GM19193 (cell line): ENCODE data around the gene DHRS3.

Experiments
- POLR2A ChIP-seq: IDR thresholded peaks from 4 replicates; pipeline ENCODE4 v1.6.1; 2011; ENCODE audit not compliant: insufficient read depth, insufficient read length; ENCODE audit errors: extremely low read depth

The DHRS3 gene

DNA sequence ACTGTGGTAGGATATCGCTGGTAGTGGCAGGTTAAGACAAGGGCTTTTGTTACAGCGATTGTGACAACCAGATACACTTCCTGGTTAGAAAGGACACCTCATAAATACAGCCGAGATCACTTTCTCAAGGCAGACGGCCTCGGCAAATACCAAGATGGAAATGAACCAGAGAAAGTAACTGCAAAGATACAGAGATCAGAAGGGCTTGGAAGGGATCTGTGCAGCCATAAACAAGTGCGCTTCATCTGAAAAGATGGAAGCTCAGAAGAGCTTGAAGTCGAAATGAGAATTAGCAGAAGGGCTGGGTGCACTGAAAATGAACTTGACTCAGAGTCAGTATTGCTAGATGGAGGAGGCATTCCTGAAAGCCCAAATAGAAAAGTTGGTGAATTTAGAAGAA is 7.1 kb downstream of the DHRS3 start:
- TF ChIP-seq POLR2A = no peak

DNA sequence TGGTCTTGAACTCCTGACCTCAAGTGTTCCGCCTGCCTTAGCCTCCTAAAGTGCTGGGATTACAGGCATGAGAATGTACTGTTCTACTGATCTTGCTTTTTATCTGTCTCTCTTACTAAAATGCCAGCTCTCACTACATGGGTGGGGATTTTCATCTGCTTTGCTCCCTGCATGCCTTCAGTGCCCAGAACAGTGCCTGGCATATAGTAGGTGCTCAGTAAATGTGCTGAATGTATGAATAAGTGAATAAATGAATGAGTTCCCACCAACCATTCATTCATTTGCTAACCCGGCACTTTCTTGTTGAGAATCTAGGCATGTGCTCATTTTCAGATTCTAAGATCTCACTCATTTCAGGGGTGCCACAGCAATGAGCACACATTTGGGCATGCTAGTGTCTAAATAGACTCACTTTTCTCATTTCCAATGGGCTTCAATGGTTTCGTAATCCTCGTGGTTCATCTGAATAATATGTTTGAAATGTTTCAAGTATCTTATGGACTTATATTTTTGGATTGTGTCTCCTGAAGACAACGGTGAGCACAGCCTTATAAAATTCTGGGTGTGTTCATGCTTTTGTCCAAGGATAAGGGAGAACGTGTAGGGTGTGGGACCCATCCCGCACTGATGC is 7.6 kb downstream of the DHRS3 start:
- no peak for TF ChIP-seq POLR2A

DNA sequence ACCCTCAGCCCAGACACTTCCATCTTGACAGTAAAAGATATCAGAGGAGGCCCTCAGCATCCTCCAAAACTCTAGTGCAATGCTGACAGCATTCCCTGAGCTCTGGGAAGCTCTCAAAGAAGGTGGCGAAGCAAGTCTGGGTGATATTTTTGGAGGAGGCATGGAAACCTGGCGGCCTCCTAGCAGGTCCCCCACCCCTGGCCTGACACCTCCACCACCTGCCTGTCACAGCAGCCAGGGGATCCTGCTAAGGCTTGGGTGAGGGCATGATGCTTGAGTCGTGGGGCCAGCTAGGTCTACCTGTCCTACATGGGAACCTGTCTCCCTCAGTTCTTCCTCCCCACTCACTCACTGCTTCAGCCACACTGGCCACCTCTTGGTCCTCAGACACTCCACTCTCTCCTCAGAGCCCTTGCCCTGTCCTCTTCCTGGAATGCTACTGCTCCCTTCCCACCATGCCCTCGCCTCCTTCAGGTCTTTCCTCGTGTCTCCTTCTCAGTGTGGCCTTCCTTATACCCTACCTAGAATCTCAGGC is 8.5 kb downstream of the DHRS3 start:
- no peak for TF ChIP-seq POLR2A

DNA sequence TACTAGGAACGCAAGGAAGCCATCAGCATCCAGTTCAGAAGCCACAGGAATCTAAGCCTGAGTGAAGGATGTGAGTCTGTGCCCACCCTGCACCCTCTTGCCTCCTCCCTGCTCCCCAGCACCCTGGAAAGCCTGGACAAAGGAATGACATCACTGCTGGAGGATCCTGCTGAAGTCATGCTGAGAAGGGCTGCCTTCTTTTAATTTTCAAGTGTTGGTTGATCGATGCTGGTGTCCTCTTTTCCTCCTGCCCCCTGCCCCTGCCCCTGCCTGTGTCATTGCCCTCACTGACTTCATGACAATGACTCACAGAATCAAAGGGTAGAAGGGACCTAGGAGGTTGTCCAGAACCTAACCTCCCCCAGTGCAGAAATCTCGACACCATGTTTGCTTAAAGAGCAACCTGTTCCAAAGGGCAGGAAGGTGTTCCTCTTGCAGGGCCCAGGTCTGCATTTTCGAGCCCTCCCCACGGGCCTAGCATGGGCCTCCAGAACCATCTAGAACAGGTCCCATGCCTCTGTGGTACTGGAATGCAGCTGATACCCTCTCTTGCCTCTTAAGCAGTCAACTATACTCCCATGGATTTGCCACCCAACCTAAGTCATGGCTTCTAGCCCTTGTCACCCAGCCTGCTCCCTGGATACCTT is 9.6 kb downstream of the DHRS3 start:
- TF ChIP-seq POLR2A = no peak

DNA sequence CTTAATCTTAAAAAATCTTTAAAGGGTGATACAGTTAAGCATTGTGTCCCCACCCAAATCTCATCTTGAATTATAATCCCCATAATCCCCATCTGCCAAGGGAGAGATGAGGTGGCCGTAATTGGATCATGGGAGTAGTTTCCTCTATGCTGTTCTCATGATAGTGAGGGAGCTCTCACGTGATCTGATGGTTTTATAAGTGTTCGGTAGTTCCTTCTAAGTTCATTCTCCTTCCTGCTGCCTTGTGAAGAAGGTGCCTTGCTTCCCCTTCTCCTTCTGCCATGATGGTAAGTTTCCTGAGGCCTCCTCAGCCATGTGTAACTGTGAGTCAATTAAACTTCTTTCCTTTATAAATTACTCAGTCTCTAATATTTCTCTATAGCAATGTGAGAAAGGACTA is 10.7 kb downstream of the DHRS3 start:
- TF ChIP-seq POLR2A = no peak

DNA sequence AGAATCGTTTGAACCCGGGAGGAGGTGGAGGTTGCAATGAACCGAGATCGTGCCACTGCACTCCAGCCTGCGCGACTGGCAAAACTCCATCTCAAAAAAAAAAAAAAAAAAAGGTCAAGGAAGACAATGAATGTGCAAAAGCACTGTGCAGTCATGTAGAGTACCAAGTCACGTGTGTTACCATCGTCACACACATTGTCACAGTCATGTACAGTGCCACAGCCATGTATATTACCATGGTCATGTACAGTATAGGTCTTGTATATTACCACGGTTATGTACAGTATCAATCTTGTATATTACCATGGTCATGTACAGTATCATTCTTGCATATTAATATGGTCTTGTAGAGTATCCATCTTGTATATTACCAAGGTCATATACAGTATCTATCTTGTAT is 13.0 kb downstream of the DHRS3 start:
- no peak for TF ChIP-seq POLR2A

DNA sequence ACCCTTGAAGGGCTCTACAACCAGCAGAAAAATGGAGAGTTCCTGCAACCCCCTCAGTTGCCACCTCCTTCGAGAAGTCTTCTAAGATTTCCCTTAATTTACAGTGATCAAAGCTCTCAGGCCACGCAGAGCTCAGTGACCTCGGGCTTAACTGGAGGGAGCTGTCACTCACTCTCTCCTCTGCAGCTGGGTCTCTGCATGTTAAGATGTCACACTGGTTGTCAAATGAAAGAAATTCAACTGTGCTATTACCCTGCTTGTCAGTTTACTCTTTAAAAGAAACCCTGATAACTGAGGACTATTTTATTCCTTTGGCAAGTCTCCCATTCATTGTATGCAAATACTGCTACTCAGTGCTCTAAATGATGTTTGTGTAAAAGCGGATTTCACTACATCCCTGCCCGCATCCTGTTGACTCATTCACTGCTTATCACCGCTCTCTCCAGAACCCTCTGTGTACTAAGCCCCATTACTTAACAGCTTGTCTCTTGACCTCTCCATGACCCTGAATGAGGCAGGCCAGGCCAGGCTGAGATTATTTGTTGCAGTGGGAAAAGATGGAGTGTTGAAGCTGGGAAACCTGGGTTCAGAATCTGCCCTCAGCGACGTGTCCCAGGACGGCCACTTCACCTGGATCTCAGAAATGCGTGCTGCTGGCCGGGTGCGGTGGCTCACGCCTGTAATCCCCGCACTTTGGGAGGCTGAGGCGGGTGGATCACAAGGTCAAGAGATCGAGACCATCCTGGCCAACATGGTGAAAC is 13.7 kb downstream of the DHRS3 start:
- no peak for TF ChIP-seq POLR2A

DNA sequence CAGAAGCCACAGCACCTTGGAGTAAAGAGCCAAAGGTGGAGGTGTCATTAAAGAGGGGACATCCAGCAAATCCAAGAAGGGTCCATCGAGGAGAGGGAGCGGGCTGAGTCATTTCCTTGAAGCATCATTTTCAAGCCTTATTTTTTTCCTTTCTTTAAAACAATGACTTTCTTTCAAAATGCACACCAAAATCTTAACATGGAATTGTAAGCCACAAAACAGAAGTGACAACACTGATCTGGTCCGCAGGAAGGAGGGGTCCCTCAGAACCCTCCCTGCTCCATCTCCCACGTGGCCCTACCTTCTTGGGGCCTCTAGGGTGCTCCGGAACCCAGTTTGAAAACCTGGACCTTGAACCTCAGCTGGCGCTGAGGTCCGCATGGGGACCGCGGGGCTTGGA is 14.8 kb downstream of the DHRS3 start:
- no peak for TF ChIP-seq POLR2A

DNA sequence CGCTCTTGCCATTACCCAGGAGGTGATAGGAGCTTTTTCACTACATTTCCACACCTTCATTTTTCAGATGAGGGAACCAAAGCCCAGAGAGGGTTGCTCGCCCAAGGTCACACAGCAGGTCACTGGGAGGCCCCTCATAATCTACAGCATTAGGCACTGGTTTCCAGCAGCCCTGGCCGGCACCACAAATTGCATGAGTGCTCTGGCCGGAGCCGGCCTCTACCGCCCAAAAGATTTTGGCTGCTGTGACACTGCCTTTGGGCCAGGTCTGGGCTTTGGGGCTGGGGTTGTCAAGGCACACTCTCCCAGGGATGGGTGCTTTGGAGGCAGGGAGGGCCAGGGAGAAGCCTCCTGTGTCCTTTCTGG is 15.4 kb downstream of the DHRS3 start:
- TF ChIP-seq POLR2A = no peak

DNA sequence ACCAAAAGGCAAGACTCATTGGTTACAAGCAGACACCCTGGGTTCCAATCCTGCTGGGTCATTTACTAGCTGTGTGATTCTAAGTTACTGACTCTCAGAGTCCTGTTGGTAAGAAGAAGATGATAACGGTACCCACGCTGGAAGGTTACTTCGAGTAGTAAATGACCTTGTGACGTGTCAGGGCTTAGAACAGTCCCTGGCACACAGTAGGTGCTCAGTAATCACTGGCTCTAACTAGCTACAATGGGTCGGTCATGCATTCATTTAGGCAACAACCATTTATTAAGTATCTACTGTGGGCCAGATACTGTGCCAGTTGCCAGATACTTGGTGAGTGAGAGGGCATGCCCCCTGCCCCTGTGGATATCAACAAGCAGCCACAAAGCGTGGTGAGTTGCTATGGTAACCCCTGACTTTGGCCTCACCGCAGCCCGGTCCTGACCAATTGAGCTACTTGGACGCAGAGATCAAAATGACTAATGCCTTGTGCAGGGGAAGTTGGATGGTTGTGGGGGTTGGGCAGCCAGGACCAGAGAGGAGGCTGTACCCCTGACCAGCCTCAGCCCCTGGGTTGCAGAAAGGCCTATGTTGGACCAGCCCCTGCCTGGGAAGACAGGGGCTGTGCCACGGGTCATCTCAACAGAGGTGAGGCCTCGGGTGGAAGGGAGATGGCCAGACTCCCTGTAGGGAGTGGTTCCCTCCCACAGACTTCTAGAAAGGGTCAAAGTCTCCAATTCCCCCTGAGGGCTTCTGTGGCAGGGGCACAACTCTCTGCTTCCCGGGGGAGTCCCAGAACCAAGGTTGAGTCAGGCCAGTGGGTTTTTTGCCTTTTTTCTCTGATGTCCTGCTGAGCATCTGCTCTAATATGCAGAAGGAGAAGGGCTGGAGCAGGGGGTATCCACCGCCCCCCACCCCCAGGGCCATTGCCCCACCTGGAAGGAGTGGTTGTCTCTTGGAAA is 16.0 kb downstream of the DHRS3 start:
- no peak for TF ChIP-seq POLR2A

DNA sequence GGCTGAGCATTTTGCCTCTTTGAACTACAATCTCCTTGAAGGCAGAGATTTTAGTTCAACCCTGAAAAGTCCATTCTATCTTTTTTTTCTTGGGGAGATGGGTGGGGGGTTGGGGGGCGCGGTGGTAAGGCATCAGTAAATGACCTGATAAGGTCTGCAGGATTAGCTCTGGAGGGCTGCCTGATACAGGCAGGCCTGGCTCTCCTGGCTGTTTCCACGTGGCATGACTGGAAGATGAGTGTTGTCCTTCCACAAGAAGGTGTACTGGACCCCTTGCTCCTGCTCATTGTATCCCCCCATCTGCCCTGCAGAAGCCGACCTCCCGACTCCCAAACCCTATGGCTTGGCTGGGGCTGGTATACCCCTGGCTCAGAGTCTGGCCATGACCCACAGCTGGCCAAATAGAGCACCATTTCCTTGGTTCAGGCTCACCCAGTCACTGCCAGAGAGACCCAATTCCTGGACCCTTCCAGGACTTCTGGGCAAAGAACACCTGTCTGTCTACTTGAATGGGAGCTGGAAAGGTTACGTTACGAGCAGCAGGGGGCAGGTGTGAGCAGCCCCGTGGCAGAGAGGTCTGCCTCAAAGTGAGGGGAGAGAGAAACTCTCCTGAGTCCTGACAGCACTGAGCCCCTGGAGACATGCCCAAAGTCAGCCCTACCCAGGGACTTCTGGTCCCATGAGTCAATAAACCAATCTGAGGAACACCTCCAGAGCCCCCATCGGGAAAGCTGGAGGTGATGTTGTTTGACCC is 17.0 kb downstream of the DHRS3 start:
- no peak for TF ChIP-seq POLR2A

DNA sequence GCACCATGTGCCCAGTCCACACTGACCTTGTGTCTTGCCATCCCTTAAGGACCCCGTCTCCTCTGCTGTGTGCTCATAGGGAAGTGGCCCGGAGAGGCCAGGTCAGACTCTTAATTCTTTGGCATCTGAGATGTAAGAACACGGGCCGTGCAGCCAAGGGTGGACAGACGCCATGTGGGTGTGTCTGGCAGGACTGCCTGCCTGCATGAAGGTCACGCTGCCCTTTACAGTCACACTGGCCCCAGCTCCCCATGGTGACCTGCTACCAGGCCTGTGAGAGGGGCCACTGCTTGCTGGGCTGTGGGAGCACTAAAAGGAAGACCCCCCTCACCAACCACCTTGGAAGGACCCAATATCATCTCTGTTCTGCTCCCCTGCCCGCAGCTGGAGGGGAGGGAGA is 17.7 kb downstream of the DHRS3 start:
- no peak for TF ChIP-seq POLR2A

DNA sequence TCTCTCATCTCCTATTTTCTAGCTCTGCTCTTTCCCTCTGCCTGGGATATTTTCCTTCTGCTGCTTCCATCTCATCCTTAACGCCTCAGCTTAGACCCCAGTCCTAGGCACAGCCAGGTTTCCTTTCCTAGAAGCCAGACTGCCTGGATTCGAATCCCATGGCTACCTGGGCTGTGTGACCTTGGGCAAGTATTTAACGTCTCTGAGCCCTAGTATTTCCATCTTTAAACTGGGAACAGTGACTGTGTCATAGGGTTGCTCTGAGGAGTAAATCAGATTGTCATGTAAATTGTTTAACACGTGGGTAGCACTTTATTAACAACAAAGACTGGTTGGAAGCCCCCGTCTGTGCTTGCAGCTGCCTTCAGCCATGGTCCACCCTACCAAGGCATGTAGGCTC is 18.4 kb downstream of the DHRS3 start:
- TF ChIP-seq POLR2A = no peak

DNA sequence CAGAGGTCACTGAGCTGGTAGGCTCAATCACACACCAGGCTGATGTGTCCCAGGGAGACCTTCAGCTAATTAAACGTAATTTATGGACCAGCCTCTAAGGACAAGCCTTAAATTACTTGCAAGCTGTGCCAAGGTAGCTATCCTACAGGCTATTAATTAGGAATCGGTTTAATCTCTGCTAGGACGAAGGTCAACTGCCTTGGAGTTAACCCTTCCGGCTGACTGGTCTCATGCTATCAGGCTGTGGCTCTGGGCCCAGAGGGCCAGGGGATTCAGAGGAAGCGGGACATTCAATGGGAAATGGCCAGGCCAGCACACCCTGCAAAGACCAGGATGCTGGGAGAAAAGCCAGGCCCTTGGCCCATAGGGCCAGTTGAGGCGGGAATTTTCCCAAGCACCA is 19.0 kb downstream of the DHRS3 start:
- no peak for TF ChIP-seq POLR2A

DNA sequence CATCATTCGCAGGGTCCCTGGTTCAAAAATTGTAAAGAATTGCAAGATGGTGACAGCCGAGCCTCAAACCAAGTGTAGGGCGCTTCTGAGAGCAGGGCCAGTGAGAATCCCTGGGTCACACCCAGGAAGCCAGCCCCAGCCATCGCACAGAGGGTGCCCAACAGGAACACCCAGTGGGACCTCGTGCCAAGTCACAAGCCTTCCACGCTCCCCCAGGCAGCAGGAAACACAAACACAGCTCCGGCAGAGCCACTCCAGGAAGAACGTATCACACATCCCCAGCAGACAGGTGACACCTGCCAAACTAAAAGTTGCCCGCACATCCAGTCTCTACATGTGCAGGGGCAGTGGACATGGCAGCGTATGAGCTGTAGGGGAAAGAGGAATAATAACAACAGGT is 20.2 kb downstream of the DHRS3 start:
- no peak for TF ChIP-seq POLR2A
